Neural cell (in vitro differentiated cells): Measurements from ENCODE around the gene LINGO4. TPM values are rescaled to one million over a fixed set of nuclear protein-coding genes. Genes with fewer than 3 reads are reported as not detected.

ENCODE experiments used
- H2AFZ ChIP-seq: fragments of 200-600, 300-800 bp; sonication (generic), shearing (Covaris generic); 2 replicates; pipeline ENCODE4 v1.6.0; 2014; ENCODE audit warnings: low read depth, mild to moderate bottlenecking, antibody characterized with exemption, low read length, moderate library complexity
- H3F3A ChIP-seq: fragments of 200-600 bp; shearing (Covaris generic); 2 replicates; pipeline ENCODE4 v1.6.1; 2016; ENCODE audit warnings: mild to moderate bottlenecking, moderate library complexity, mixed read lengths, antibody characterized with exemption, low read length; ENCODE audit not compliant: insufficient read depth, poor library complexity, severe bottlenecking
- H3K27ac ChIP-seq: fragments of 200-600, 300-800 bp; sonication (generic), shearing (Covaris generic); 2 replicates; pipeline ENCODE4 v1.5.1; 2014; ENCODE audit warnings: mild to moderate bottlenecking, low read length, moderate library complexity
- H3K27me3 ChIP-seq: fragments of 300-800, 200-600 bp; sonication (generic), shearing (Covaris generic); 2 replicates; pipeline ENCODE4 v1.6.0; 2014; ENCODE audit warnings: mild to moderate bottlenecking, low read depth, low read length, moderate library complexity; ENCODE audit not compliant: insufficient read depth
- H3K36me3 ChIP-seq: fragments of 300-800, 200-600 bp; sonication (generic), shearing (Covaris generic); 2 replicates; pipeline ENCODE4 v1.5.1; 2014; ENCODE audit warnings: mild to moderate bottlenecking, antibody characterized with exemption, low read length, moderate library complexity; ENCODE audit not compliant: insufficient read depth
- H3K4me2 ChIP-seq: fragments of 300-800, 200-600 bp; sonication (generic), shearing (Covaris generic); 2 replicates; pipeline ENCODE4 v1.6.0; 2014; ENCODE audit warnings: mild to moderate bottlenecking, low read length
- H3K4me3 ChIP-seq: fragments of 300-800, 200-600 bp; sonication (generic), shearing (Covaris generic); 2 replicates; pipeline ENCODE4 v1.5.1; 2014; ENCODE audit warnings: mild to moderate bottlenecking, low read length, moderate library complexity
- H3K79me2 ChIP-seq: fragments of 200-600 bp; shearing (Covaris generic); replicated peaks from 2 replicates; pipeline ENCODE4 v1.6.0; 2014; ENCODE audit warnings: mild to moderate bottlenecking, low read length, moderate library complexity; ENCODE audit not compliant: insufficient read depth
- H3K9ac ChIP-seq: fragments of 300-800, 200-600 bp; sonication (generic), shearing (Covaris generic); 2 replicates; pipeline ENCODE4 v1.6.1; 2016; ENCODE audit warnings: mild to moderate bottlenecking, low read length, mixed read lengths
- H3K9me2 ChIP-seq: fragments of 200-600 bp; shearing (Covaris generic); 2 replicates; pipeline ENCODE4 v1.6.1; 2016; ENCODE audit warnings: mild to moderate bottlenecking, low read length, mixed read lengths; ENCODE audit not compliant: insufficient read depth
- H3K9me3 ChIP-seq: fragments of 200-600, 300-800 bp; sonication (generic), shearing (Covaris generic); 2 replicates; pipeline ENCODE4 v1.6.1; 2016; ENCODE audit warnings: mild to moderate bottlenecking, mixed run types, low read length, moderate library complexity, mixed read lengths
- H4K20me1 ChIP-seq: fragments of 200-600 bp; shearing (Covaris generic); 2 replicates; pipeline ENCODE4 v1.6.1; 2016; ENCODE audit warnings: mild to moderate bottlenecking, mixed run types; ENCODE audit not compliant: insufficient read depth
- EP300 ChIP-seq: fragments of 450-650 bp; conservative IDR thresholded peaks from 2 replicates; pipeline ENCODE4 v1.6.1; 2014; ENCODE audit warnings: antibody characterized with exemption, mild to moderate bottlenecking, moderate library complexity; ENCODE audit not compliant: poor library complexity, severe bottlenecking
- EZH2 ChIP-seq: fragments of 200-600, 300-800 bp; shearing (Covaris generic), sonication (generic); IDR thresholded peaks from 2 replicates; pipeline ENCODE4 v1.6.1; 2014; ENCODE audit warnings: antibody characterized with exemption, low read length, borderline replicate concordance, mild to moderate bottlenecking; ENCODE audit not compliant: insufficient read depth, poor library complexity, severe bottlenecking
- MXI1 ChIP-seq: fragments of 450-650 bp; conservative IDR thresholded peaks from 2 replicates; pipeline ENCODE4 v1.6.1; 2014; ENCODE audit warnings: antibody characterized with exemption, mild to moderate bottlenecking; ENCODE audit not compliant: poor library complexity, severe bottlenecking
- POLR2AphosphoS5 ChIP-seq: IDR thresholded peaks from 2 replicates; pipeline ENCODE4 v1.6.1; 2012
- RAD21 ChIP-seq: fragments of 450-650 bp; conservative IDR thresholded peaks from 2 replicates; pipeline ENCODE4 v1.6.1; 2014; ENCODE audit warnings: antibody characterized with exemption, mild to moderate bottlenecking, moderate library complexity
- REST ChIP-seq: IDR thresholded peaks from 2 replicates; pipeline ENCODE4 v1.6.1; 2012; ENCODE audit warnings: borderline replicate concordance
- SMC3 ChIP-seq: fragments of 450-650 bp; conservative IDR thresholded peaks from 2 replicates; pipeline ENCODE4 v1.6.1; 2014; ENCODE audit warnings: antibody characterized with exemption, mild to moderate bottlenecking, moderate library complexity; ENCODE audit not compliant: poor library complexity
- TAF1 ChIP-seq: IDR thresholded peaks from 2 replicates; pipeline ENCODE4 v1.6.1; 2012; ENCODE audit warnings: low read depth
- polyA plus RNA-seq: library from polyadenylated mRNA; depleted of rRNA; stranded (reverse); fragments of >200 nt; gene quantifications from 2 replicates; pipeline ENCODE4 v1.2.3, GENCODE V29; 2014
- TF ChIP-seq, protein P1 (sequence below): fragments of 450-650 bp; IDR thresholded peaks from 2 replicates; pipeline ENCODE4 v1.5.1; 2014; ENCODE audit warnings: antibody characterized with exemption, mild to moderate bottlenecking, moderate library complexity; ENCODE audit not compliant: poor library complexity, severe bottlenecking

The LINGO4 gene
- polyA plus RNA-seq, 1 donor from 2014 or later, result not detected

- TF ChIP-seq SMC3, result no peak
- TF ChIP-seq TAF1, result no peak
- no peak for TF ChIP-seq REST
- no peak for TF ChIP-seq RAD21
- TF ChIP-seq MXI1, result no peak
- TF ChIP-seq, protein P1, sequence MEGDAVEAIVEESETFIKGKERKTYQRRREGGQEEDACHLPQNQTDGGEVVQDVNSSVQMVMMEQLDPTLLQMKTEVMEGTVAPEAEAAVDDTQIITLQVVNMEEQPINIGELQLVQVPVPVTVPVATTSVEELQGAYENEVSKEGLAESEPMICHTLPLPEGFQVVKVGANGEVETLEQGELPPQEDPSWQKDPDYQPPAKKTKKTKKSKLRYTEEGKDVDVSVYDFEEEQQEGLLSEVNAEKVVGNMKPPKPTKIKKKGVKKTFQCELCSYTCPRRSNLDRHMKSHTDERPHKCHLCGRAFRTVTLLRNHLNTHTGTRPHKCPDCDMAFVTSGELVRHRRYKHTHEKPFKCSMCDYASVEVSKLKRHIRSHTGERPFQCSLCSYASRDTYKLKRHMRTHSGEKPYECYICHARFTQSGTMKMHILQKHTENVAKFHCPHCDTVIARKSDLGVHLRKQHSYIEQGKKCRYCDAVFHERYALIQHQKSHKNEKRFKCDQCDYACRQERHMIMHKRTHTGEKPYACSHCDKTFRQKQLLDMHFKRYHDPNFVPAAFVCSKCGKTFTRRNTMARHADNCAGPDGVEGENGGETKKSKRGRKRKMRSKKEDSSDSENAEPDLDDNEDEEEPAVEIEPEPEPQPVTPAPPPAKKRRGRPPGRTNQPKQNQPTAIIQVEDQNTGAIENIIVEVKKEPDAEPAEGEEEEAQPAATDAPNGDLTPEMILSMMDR, result no peak
- no peak for TF ChIP-seq EZH2
- TF ChIP-seq EP300, result no peak
- TF ChIP-seq POLR2AphosphoS5, result no peak
- Histone ChIP-seq H3K4me3 (peak within 1 kb of the TSS; percentile 44), H4K20me1 (no peaks in the 10 kb centered on the region), H2AFZ (no peak within 1 kb of the TSS), H3K79me2 (no peaks in the 10 kb centered on the region), H3K9ac (no peak within 1 kb of the TSS), H3K36me3 (no peaks in the 10 kb centered on the region), H3K27me3 (peaks cover 57% of the 10 kb centered on the region), H3K9me3 (no peaks in the 10 kb centered on the region), H3K4me2 (no peak within 1 kb of the TSS), H3K27ac (no peak within 1 kb of the TSS), H3K9me2 (no peaks in the 10 kb centered on the region), H3F3A (no peaks in the 10 kb centered on the region)
These were observed 34.5 kb upstream of the LINGO4 start, which contains the start of gene C2CD4D for GRCh38 chr1:151839457-151840403. TSS of gene C2CD4D (minus strand) at chr1:151839820. CDS start at chr1:151838989, 831 bp downstream.

DNA sequence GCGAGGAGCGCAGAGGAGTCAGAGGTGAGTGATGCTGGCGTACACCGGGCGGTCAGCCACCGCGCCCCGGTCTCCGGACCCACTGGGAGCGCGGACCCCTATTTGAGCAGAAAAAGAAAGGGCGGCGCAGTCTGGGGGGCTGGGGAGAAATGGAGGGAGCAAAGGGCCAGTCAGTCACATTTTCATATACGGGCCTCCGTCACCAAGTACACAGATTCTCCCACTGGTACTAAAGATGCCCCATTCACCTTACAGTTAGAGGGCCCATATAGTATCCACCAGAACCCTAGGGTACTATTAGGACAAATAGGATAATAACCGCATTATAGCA lies 33.8 kb upstream of the LINGO4 start:
- H3K4me2 ChIP-seq, result no peak overlapping the region
- no peaks in the 10 kb centered on the region for H3K9me3 ChIP-seq
- no peaks in the 10 kb centered on the region for H3K79me2 ChIP-seq
- no peak overlapping the region for H3K9ac ChIP-seq
- peak overlapping the region; percentile 33 for H3K4me3 ChIP-seq
- no peaks in the 10 kb centered on the region for H4K20me1 ChIP-seq
- no peaks in the 10 kb centered on the region for H3F3A ChIP-seq
- H3K27me3 ChIP-seq, result peaks cover 57% of the 10 kb centered on the region
- no peak overlapping the region for H2AFZ ChIP-seq
- H3K9me2 ChIP-seq, result no peaks in the 10 kb centered on the region
- no peaks in the 10 kb centered on the region for H3K36me3 ChIP-seq
- H3K27ac ChIP-seq, result no peak overlapping the region
- TF ChIP-seq TAF1 (no peak), EP300 (no peak), REST (no peak), POLR2AphosphoS5 (no peak), EZH2 (no peak)
- TF ChIP-seq, protein P1, result no peak
